Activated T-helper 1 cell treated with Interleukin-2 at 50 U/mL for 16 hours (primary cell): ENCODE results near the gene VIT.

ENCODE experiments used
- DNase-seq: peaks from one replicate; pipeline ENCODE4 v3.0.0-alpha.2; 2020; ENCODE audit warnings: low read depth

Gene VIT

DNA sequence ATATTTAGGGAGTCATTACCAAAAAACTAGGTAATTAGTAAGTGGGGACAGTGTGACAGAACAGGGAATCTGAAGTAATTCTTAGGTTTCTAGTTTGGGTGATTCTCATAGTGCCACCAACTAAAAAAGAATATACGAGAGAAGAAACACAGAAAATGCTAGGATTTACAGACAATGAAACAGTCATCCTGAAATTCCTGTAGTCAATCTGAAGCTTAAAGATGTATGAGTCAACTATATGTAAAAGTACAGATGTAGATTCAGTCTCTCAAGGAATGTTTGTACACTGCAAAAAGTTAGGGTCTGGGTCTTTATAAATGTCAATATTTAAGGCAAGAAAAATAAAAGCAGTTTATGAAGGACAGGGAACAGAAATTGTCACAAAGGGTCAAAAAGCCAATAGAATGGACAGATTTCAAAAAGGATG lies 162.9 kb downstream of the VIT start:
- DNase-seq = no peak

DNA sequence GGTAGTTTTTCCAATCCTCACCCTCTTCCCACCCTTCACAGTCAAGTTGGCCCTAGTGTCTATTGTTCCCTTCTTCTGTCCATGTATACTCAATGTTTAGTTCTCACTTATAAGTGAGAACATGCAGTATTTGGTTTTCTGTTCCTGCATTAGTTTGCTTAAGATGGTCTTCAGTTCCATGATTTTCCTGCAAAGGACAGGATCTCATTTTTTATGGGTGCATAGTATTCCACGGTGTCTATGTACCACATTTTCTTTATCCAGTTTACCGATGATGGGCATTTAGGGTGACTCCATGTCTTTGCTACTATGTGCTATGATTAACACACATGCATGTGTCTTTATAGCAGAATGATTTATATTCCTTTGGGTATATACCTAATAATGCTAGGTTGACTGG lies 165.4 kb downstream of the VIT start:
- no peak for DNase-seq
